GM18867 (cell line): ENCODE measurements around the gene EIF4E2.

Experiments used
- ATAC-seq: cut with Tn5 transposase; IDR thresholded peaks from one replicate; pipeline ENCODE4 v1.9.1; 2021; ENCODE audit warnings: mild to moderate bottlenecking, moderate library complexity; ENCODE audit not compliant: unreplicated experiment

Gene EIF4E2

DNA sequence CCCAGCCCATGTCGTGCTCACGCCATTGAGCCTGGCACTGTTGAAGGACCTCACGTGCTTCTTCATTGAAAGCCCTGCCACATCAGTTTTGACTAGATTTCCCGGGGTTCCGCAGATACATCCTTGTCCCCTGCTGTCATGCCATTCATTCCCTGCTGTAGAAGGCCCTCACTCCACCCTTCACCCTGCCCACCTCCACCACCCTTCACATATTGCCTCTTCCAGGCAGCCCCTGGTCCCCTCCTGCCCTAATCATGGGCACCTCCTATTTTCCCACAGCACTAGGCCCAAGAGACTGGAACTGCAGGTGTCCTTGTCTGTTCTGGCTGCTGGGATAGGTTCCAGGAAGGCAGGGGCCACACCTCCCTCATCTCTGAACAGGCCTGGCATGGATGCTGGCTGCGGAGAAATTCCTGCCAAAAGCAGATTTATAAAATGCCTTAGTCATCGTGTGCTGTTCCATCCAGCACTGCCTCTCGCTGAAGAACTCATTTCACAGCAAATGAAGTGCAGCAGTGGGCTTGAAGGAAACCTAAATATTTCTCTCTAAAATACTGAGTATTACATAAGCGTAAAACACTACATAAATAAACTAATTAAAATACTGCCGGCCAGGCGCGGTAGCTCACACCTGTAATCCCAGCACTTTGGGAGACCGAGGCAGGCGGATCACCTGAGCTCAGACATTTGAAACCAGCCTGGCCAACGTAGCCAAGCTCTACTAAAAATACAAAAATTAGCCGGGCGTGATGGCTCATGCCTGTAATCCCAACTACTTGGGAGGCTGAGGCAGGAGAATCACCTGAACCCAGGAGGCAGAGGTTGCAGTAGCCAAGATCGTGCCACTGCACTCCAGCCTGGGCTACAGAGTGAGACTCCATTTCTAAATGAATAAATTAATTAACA is 38.4 kb downstream of the EIF4E2 start:
- ATAC-seq = no peak

GRCh38 chr2:232592772-232593395 is 42.4 kb downstream of the EIF4E2 start:
- no peak for ATAC-seq

DNA sequence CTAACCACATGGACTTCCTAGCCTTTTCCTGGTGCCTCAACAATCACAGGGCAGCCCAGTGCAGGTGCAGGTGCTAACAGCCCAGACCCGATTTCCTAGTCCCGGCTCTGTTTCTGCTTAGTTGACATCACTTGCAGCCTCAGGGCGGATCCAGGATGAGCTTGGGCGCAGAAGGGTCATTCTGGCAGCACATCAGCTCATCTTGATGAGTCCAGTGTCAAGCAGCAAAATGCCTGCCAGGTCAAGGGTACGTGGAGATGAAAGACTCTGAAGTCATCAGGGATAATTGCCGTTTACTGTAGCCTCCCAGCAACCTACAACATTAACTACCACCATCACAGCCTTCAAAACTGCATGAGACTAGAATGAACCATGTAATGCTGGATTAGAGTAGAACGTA is 43.5 kb downstream of the EIF4E2 start:
- no peak for ATAC-seq

- no peak for ATAC-seq
These were observed 47.0 kb downstream of the EIF4E2 start for GRCh38 chr2:232597362-232598079.

DNA sequence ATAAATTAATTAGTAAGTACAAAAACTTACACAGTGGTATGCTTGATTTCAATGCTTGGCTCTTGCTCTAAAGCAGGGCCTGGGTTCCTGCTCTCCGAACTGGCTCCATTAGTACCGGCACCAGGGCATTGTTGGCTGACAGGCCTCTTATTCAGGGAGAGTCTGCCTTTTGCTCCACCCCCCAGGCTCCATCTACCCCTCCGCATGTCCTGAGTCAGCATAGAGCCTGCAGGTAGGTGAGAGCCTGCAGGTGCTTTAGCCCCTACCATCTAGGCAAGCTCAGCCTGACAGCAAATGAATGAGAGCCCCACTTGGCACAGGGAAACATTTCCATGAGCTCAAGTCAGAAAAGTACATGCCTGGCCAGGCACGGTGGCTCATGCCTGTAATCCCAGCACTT is 47.8 kb downstream of the EIF4E2 start:
- no peak for ATAC-seq

DNA sequence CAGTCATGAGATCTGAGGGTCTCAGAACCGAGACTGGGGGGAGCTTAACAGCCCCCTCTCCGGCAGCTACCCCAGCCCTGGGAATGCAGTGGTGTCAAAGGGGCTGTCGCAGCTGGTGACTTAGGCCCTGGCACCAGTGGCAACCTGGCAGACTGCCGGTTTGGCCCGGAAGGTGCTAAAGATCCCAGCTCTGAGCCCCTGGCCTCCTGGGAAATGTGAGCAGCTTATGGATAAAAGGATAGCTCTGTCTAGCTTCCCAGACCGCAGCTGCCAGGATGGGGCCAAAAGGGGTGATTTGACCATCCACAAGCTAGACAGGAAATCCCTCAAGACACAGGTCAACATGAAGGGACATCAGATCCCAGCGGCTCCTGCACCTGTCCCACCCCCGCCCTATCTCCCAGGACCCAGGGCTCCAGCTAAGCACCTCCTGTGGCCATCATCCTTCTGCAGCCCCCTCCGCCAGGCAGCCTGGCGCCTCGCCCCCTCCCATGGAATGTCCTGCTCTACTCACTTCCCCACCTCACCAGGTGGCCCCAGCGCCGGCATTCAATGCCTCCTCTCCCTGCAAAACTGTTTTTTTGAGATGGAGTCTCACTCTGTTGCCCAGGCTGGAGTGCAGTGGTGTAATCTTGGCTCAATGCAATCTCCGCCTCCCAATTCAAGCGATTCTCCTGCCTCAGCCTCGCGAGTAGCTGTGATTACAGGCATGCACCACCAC is 49.7 kb downstream of the EIF4E2 start:
- no peak for ATAC-seq

GRCh38 chr2:232603283-232603682 is 52.8 kb downstream of the EIF4E2 start:
- no peak for ATAC-seq

DNA sequence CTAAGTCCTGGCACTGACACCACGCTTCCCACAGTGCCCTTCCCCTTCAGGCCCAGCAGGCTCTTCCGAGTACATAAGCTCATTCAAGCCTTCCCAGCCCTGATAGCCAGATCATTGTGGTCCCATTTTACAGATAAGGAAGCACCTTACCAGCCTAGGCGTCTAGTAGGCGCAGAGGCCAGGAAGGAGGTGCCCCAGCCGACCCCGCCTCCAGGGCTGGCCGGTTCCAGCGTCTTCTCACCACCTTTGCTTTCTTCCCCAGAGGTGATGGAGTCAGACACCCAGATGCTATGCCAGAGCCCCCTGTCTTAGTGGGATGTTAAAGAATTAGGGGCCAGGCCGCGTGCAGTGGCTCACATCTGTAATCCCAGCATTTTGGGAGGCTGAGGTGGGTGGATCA is 54.0 kb downstream of the EIF4E2 start:
- ATAC-seq = no peak

- no peak for ATAC-seq
These were observed 56.5 kb downstream of the EIF4E2 start for GRCh38 chr2:232607011-232607410.

GRCh38 chr2:232609607-232610006 is 59.1 kb downstream of the EIF4E2 start:
- ATAC-seq = no peak

- ATAC-seq = no peak
These were observed 59.6 kb downstream of the EIF4E2 start for GRCh38 chr2:232610081-232610480.

GRCh38 chr2:232611061-232611460 is 60.6 kb downstream of the EIF4E2 start:
- no peak for ATAC-seq

DNA sequence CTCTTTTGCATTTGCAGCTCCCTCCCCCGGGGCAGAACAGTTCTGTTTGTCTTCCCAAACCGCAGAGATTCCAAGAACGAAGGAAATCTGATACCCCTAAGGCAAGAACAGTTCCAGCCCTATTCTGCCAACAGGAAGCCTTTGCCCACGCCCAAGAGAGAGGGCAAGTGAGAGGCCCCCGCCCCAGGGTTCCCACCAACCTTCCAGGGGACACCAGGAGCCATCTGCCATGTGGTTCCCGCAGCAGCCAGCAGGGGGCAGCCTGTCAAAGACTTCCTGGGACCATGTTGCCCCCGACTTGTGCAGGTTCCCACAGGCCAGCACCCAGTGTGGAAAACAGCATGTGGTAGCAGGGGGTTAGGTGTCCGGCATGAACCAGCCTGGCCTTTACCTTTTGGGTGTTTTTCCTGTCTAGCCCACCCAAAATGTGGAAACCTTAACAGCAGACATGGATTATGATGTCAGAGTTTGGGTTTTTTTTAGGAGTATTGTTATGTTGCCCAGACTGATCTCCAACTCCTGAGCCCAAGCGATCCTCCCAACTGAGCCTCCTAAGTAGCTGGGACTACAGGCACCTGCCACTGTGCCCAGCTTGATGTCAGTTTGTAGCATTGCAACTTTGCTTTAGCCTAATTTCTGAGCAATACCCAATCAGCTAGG is 61.2 kb downstream of the EIF4E2 start:
- ATAC-seq = no peak

DNA sequence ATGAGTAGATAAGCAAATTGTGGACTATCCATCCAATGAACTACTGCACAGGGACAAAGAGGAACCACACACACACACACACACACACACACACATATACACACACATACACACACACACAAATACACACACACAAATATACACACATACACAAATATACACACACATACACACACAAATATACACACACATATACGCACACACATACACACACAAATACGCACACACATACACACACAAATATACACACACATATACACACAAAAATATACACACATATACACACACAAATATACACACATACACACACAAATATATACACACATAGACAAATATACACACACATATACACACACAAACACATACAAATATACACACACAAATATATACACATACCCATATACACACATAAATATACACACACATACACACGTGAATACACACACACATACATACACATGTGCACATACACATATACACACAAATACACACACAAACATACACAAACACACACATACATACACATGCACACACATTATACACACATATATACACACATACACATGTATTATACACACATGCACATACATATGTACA is 63.1 kb downstream of the EIF4E2 start:
- ATAC-seq = no peak

- no peak for ATAC-seq
These were observed 64.8 kb downstream of the EIF4E2 start for GRCh38 chr2:232615339-232615738.
